HG03135 (cell line): ENCODE measurements around the gene KIF21B.
"Not testable (repeated sequence)": the region's sequence is repeated elsewhere in the genome, so short reads cannot be mapped to it uniquely, and the experiment has no call there.

Source experiments
- ATAC-seq: cut with Tn5 transposase; IDR thresholded peaks from one replicate; pipeline ENCODE4 v1.9.1; 2021; ENCODE audit warnings: mild to moderate bottlenecking, moderate library complexity; ENCODE audit not compliant: unreplicated experiment

The KIF21B gene

GRCh38 chr1:200949626-200950025 lies 73.9 kb downstream of the KIF21B start:
- no peak for ATAC-seq

- ATAC-seq = no peak
Measured at GRCh38 chr1:200947059-200947566, 76.4 kb downstream of the KIF21B start.

- no peak for ATAC-seq
Measured at GRCh38 chr1:200945111-200945510, 78.4 kb downstream of the KIF21B start.

GRCh38 chr1:200938955-200939354 lies 84.6 kb downstream of the KIF21B start:
- ATAC-seq = no peak

GRCh38 chr1:200935286-200935962 lies 88.1 kb downstream of the KIF21B start:
- ATAC-seq = not testable (repeated sequence)

- no peak for ATAC-seq
Measured at GRCh38 chr1:200934676-200935245, 88.8 kb downstream of the KIF21B start.

GRCh38 chr1:200931776-200932175 lies 91.7 kb downstream of the KIF21B start:
- no peak for ATAC-seq

GRCh38 chr1:200930285-200930684 lies 93.2 kb downstream of the KIF21B start:
- not testable (repeated sequence) for ATAC-seq

- ATAC-seq = no peak
Measured at GRCh38 chr1:200929530-200930278, 93.8 kb downstream of the KIF21B start.

- no peak for ATAC-seq
Measured at GRCh38 chr1:200925831-200926230, 97.7 kb downstream of the KIF21B start.

GRCh38 chr1:200923601-200924000 lies 99.9 kb downstream of the KIF21B start:
- ATAC-seq = no peak

- no peak for ATAC-seq
Measured at GRCh38 chr1:200922406-200922805, 101.1 kb downstream of the KIF21B start.

- no peak for ATAC-seq
Measured at GRCh38 chr1:200921571-200922110, 101.9 kb downstream of the KIF21B start.
